GM10266 (cell line): ENCODE data around the gene ETV6.
"Not testable (repeated sequence)": the region's sequence is repeated elsewhere in the genome, so short reads cannot be mapped to it uniquely, and the experiment has no call there.

ENCODE experiments used
- DNase-seq: peaks from one replicate; pipeline ENCODE4 v3.0.0; 2012; ENCODE audit errors: extremely low spot score
- CTCF ChIP-seq: IDR thresholded peaks from 2 replicates; pipeline ENCODE4 v1.5.1; 2012; ENCODE audit warnings: mild to moderate bottlenecking, low read depth; ENCODE audit not compliant: control insufficient read depth, insufficient read depth; ENCODE audit errors: missing control alignments

ETV6 gene

GRCh38 chr12:11618046-11618445, 31.4 kb upstream of the ETV6 start:
- no peak for DNase-seq
- TF ChIP-seq CTCF, result no peak

GRCh38 chr12:11621797-11622423, 27.6 kb upstream of the ETV6 start:
- peak; percentile 13 for TF ChIP-seq CTCF
- DNase-seq, result no peak

- DNase-seq, result no peak
- peak; percentile 16 for TF ChIP-seq CTCF
Measured at GRCh38 chr12:11622876-11623281, 26.6 kb upstream of the ETV6 start.

- DNase-seq, result no peak
- no peak for TF ChIP-seq CTCF
Measured at GRCh38 chr12:11623382-11623781, 26.1 kb upstream of the ETV6 start.

GRCh38 chr12:11624116-11624515, 25.4 kb upstream of the ETV6 start:
- DNase-seq, result no peak
- TF ChIP-seq CTCF, result no peak

- not testable (repeated sequence) for DNase-seq
Measured at GRCh38 chr12:11627709-11628108, 21.8 kb upstream of the ETV6 start.

GRCh38 chr12:11628353-11628752, 21.1 kb upstream of the ETV6 start:
- no peak for DNase-seq
- TF ChIP-seq CTCF, result no peak

- no peak for TF ChIP-seq CTCF
- DNase-seq, result no peak
Measured at GRCh38 chr12:11630046-11630706, 19.3 kb upstream of the ETV6 start.
